GM12892 (cell line): ENCODE data around the gene STOX1.

Experiments
- POLR2A ChIP-seq: IDR thresholded peaks from 2 replicates; pipeline ENCODE4 v1.6.1; 2011; ENCODE audit warnings: low read depth, low read length, control low read depth
- POLR2AphosphoS5 ChIP-seq: IDR thresholded peaks from 2 replicates; pipeline ENCODE4 v1.6.1; 2011; ENCODE audit warnings: low read depth, low read length, control low read depth
- TAF1 ChIP-seq: IDR thresholded peaks from 2 replicates; pipeline ENCODE4 v1.6.1; 2011; ENCODE audit warnings: low read depth, mild to moderate bottlenecking, control low read depth, low read length, borderline replicate concordance

DNA sequence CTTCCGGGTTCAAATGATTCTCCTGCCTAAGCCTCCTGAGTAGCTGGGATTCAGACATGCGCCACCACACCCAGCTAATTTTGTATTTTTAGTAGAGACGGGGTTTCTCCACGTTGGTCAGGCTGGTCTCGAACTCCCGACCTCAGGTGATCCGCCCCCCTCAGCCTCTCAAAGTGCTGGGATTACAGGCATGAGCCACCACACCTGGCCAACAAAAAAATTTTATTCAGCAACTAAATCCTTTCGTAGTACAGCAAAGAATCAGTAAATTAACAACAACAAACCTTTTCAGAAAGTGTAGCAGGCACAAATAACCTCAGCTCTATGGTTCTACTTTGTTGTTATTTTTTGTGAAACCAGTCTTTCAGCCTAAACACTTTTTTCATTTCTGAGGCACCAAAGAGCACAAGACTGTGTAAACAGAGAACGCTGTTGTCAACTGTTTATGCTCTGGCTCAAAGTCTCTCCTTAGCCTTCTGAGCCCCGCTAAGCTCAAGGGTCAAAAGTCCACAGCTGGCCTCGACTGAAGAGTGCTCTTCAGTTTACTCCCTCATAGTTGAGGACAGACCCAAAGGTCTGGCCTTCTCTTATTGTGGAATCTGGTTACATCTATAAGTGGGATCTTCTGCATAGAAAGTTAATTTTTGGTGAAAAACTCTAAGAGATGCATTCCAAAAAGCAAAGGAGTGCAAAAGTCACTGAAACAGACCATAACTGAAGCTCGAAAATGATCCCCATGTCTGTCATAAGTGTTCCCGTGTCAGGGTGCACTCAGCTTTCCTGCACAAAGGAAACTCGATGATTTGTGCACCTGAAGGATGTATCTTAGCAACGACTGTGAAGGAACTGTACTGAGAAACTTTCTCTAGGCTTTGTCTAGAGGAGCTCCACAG lies 49.2 kb downstream of the STOX1 start:
- TF ChIP-seq POLR2AphosphoS5 (no peak), POLR2A (no peak), TAF1 (no peak)
